ENCODE data around the gene CELSR1.
"Not testable (repeated sequence)": the region's sequence is repeated elsewhere in the genome, so short reads cannot be mapped to it uniquely, and the experiment has no call there.

Gene CELSR1

DNA sequence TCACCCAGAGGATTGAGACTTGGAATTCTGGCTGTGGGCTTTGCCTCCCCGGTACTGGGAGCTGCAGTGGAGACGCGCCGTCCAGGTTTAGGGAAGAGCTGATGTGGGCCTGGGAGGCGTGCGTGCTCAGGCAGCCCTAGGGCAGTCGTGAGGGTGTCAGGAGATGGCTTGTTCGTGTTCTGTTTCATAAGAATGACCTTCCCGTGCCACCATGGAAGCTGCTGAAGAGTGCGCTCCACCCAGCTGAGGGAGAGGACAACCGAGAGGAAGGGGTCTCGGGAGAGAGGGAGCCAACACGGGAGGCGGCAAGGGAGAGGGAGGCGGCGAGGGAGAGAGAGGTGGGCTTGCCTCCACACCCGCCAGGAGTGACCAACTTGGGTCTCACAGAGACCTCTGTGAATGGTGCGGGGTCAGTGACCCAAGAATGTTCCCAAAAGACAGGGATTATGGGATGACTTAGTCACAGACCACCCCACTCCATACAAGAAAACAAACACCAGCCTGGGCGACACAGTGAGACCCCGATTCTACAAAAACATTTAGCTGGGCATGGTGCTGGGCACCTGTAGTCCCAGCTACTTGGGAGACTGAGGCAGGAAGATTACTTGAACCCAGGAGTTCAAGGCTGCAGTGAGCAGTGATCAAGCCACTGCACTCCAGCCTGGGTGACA is 216.6 kb downstream of the CELSR1 start:
- FAIRE-seq = no peak
- no peak for DNase-seq (ENCODE audit: insufficient read length, low spot score)
- TF ChIP-seq, protein P1, sequence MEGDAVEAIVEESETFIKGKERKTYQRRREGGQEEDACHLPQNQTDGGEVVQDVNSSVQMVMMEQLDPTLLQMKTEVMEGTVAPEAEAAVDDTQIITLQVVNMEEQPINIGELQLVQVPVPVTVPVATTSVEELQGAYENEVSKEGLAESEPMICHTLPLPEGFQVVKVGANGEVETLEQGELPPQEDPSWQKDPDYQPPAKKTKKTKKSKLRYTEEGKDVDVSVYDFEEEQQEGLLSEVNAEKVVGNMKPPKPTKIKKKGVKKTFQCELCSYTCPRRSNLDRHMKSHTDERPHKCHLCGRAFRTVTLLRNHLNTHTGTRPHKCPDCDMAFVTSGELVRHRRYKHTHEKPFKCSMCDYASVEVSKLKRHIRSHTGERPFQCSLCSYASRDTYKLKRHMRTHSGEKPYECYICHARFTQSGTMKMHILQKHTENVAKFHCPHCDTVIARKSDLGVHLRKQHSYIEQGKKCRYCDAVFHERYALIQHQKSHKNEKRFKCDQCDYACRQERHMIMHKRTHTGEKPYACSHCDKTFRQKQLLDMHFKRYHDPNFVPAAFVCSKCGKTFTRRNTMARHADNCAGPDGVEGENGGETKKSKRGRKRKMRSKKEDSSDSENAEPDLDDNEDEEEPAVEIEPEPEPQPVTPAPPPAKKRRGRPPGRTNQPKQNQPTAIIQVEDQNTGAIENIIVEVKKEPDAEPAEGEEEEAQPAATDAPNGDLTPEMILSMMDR (IDR thresholded peaks at IDR 0.05; ENCODE audit: insufficient read depth, missing control alignments) = no peak

DNA sequence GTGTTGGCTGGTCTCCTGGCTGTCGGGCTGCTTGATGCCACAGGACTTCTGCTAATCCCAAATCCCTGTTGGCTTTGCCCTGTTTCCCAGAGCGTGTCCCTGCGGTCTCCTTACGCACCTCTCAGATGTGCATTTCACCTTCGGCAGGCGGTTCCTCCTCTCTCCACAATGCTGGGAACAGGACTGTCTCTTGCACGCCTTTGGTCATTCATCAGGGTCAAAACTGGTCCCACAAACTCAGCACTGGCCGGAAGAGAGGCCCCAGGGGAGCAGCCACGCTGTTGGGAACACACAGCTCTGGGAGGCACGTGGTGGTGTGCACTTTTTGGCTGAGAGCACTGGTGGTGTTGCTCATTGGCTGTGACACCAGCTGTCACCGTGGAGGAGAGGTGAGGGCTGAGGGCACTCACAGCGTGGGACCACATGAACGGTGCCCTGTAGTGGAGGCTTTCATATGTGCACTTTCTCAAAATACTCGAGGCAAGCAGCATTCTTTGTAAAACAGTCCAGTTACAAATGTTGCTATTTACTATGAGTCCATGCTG is 217.2 kb downstream of the CELSR1 start:
- FAIRE-seq (no peak), DNase-seq (ENCODE audit: insufficient read length, low spot score) (no peak)
- TF ChIP-seq, protein P1 (IDR thresholded peaks at IDR 0.05; ENCODE audit: insufficient read depth, missing control alignments) = no peak

DNA sequence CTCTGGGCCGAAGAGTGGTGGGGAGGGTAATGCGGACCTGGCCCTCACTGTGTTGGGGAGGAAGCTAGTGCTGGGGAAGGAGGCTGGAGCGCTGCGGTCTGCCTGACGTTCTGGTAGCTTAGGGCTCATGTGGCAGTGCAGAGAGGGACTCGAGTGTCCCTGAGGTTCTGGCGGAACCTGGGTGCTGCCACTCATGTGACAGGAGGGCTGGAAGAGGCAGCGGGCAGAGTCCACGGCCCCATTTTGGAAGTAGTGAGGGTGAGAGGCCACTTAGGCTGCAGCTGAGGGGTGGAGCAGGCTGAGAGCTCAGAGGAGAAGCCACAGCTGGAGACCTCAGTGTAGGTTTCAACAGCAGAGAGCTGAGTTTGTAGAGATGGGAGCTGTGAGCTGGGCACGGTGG is 218.1 kb downstream of the CELSR1 start:
- DNase-seq (ENCODE audit: insufficient read length, low spot score) (no peak), FAIRE-seq (no peak)
- TF ChIP-seq, protein P1 (IDR thresholded peaks at IDR 0.05; ENCODE audit: insufficient read depth, missing control alignments) = no peak

DNA sequence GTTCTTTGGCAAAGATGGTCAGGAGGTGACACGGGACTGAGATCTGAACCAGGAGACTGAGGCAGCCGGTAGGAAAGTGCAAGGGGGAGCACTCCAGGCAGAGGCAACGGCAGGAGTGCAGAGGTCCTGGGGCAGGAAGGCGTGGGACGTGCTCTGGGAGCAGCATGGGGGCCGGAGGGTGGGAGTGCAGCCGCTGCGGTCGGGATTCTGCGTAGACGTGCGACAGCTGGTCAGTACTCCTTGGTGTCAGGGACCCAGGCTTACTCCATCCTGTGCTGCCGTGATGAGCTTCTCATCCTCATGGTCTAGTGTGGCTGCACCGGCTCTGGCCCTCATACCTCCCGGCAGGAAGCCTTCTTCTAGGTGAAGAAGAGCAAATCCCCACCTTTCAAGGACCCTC is 218.8 kb downstream of the CELSR1 start:
- FAIRE-seq = no peak
- TF ChIP-seq, protein P1 (IDR thresholded peaks at IDR 0.05; ENCODE audit: insufficient read depth, missing control alignments) = no peak
- no peak for DNase-seq (ENCODE audit: insufficient read length, low spot score)

DNA sequence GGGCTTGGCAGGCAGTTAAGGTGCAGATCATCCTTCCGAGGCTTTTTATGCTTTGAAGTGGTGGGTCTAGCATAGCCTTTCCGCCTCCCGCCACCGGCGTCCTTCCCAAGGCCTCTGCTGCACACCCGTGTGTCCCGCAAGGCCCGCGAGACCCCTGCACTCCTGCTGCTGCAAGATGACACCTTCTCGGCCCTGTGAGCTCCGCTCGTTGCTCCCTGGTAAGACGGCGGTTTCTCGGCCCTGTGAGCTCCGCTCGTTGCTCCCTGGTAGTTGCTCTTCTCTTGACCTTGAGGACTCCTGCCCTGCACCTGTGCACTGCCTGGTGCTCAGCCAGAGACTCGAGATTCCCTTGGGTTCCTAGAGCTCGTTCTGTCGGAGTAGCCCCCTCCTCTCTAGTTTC is 219.8 kb downstream of the CELSR1 start:
- DNase-seq (ENCODE audit: insufficient read length, low spot score) = no peak
- TF ChIP-seq, protein P1 (IDR thresholded peaks at IDR 0.05; ENCODE audit: insufficient read depth, missing control alignments) = no peak
- FAIRE-seq = no peak

DNA sequence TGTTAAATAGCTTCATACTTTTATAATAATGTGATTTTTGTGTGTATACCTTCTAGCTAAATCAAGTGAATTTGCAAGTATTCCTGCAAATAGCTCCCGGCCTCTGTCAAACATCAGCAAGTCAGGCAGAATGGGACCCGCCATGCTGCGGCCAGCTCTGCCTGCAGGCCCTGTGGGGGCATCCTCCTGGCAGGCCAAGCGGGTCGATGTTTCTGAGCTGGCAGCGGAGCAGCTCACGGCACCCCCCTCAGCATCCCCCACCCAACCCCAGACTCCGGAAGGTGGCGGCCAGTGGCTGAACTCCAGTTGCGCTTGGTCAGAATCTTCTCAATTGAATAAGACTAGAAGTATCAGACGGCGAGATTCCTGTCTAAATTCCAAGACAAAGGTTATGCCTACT is 221.4 kb downstream of the CELSR1 start:
- FAIRE-seq (no peak), DNase-seq (ENCODE audit: insufficient read length, low spot score) (no peak)
- TF ChIP-seq, protein P1 (IDR thresholded peaks at IDR 0.05; ENCODE audit: insufficient read depth, missing control alignments) = no peak

DNA sequence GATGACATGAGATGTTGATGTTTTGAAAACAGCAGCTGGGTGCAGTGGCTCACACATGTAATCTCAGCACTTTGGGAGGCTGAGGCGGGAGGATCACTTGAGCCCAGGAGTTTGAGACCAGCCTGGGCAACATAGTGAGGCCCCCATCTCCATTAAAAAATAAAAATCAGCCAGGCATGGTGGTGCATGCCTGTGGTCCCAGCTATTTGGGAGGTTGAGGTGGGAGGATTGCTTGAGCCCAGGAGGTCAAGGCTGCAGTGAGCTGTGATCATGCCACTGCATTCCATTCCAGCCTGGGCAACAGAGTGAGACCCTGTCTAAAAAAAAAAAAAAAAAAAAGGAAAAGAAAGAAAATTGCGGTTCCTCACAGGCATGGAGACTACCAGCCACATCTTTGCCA is 224.6 kb downstream of the CELSR1 start:
- FAIRE-seq = not testable (repeated sequence)

More for the DNA sequence above, 224.6 kb downstream of the CELSR1 start:
- not testable (repeated sequence) for DNase-seq (ENCODE audit: insufficient read length, low spot score)
